NB4 (cell line): ENCODE data around the gene NRN1.

Experiments used
- CTCF ChIP-seq: IDR thresholded peaks from one replicate; pipeline ENCODE4 v1.5.1; 2012; ENCODE audit warnings: low read depth, low read length
- MAX ChIP-seq: IDR thresholded peaks from 2 replicates; pipeline ENCODE4 v1.6.1; 2011; ENCODE audit warnings: low read depth, low read length
- MYC ChIP-seq: IDR thresholded peaks from 2 replicates; pipeline ENCODE4 v1.6.1; 2011; ENCODE audit warnings: low read depth, low read length
- POLR2A ChIP-seq: IDR thresholded peaks from 2 replicates; pipeline ENCODE4 v1.6.1; 2011; ENCODE audit warnings: mild to moderate bottlenecking; ENCODE audit not compliant: insufficient read length; ENCODE audit errors: extremely low read depth

GRCh38 chr6:6039946-6040509 lies 33.3 kb upstream of the NRN1 start:
- TF ChIP-seq POLR2A (no peak), CTCF (no peak), MAX (no peak), MYC (no peak)
